ENCODE results near the gene IL36B.

Gene IL36B

DNA sequence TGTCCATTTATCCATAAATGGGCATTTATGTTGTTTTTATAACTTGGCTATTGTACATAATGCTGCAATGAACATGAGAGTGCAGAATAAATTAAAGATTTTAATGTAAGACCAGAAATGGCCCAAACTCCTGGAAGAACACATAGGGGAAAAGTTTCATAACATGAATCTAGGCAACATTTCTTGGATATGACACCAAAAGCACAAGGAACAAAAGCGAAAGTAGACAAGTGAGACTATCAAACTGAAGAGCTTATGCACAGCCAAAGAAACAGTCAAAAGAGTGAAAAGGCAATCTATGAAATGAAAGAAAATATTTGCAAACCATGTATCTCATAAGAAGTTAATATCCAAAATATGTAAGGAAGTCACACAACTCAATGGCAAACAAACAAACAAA is 41.6 kb downstream of the IL36B start:
- no peak for DNase-seq (ENCODE audit: low read depth in 2 of 2)

DNA sequence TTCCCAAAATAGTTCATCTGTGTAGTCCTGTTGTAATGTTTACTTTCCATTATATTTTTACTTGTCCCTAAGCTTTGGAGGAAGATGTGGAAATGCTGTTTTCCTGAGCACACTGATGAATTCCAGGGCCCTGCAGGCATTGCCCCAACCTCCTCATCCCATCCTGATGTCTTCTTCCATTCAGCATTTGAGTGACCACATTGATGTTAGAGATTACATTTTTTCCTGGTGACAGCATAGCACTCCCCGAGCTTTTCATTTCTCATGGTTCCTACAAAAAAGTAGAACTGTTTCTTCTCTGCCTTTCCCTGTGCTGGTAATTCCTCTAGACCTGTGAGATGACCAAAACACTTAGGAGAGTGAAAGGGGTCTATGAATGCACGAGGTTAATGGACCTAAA is 42.6 kb downstream of the IL36B start:
- DNase-seq (ENCODE audit: low read depth in 2 of 2) = no peak

DNA sequence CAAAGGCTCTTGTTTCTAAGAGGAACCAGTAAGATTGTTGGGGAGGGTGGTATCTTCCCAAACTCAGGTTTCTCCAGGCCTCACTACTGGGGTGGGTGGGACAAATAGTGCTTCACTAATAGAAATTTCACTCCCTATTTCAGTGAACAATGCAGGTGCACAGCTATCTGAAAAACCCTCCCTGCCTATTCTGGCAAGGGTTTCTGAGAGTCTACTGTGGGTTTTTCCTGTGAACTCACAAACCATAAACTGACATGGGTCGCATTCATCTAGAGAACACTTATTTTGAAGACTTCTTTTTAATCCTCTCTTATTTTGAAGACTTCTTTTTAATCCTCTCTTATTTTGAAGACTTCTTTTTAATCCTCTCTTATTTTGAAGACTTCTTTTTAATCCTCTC is 43.0 kb downstream of the IL36B start:
- DNase-seq (ENCODE audit: low read depth in 2 of 2) = no peak

DNA sequence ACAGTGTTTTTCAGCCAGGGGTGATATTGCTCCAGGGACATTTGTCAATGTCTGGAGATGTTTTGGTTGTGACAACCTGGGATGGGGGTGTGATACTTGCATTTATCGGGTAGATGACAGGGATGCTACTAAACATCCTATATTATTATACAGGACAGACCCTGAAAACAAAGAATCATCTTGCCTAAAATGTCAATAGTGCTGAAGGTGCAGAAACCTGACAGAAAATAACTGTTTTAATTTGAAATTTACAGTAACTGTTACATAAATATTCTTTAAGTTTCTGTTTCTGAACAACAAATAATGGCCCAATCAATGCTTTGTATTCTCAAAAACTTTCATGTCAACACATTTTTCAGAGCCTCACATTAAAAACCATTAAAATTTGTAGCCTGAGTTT is 45.4 kb downstream of the IL36B start:
- DNase-seq (ENCODE audit: low read depth in 2 of 2) = no peak

DNA sequence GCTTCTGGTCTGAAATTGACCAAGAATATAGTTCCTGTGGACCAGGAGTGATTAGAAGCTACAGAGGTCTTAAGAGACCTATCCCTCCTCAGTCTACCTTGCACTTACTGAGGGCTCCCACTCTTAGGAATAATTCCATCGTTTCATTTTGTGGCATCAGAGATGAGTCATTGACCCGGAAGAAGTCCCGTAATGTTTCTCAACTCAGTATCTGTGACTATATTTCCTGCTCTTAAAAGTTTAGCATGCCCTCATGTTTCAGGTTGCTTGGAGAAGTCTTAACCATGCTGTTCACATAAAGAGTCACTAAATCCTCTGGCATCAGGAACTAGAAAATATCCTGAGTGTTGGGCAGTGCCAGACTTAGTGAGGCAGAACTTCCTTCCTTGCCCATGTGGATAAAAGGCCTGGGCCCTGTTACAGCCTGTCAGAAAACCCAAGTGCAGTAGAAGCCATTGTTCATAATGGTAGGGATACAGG is 47.6 kb downstream of the IL36B start, which contains the start of gene IL36A:
TSS of gene IL36A (plus strand) at position 430 of the 480 bp plus-strand sequence. CDS start 413 bp downstream, outside the sequence.
- DNase-seq (ENCODE audit: low read depth in 2 of 2) = no peak

DNA sequence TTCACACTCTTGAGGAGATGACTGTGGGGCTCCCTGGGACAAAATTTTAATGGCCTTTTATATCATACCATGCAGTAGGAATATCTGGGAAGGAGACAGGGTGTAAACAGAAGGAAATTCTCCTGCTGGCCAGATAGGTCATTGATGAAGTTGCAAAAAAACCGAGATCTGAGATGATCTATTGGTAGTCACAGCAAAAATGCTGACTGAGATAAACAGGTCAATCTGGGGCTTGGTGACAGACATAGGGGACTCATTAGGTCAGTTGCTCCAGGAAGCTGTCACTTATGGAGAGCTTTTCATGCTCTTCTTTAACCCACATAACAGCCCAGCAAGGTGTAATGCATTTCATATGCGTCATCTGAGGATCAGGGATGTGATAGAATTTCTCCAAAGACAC is 50.0 kb downstream of the IL36B start:
- DNase-seq (ENCODE audit: low read depth in 2 of 2) = no peak

DNA sequence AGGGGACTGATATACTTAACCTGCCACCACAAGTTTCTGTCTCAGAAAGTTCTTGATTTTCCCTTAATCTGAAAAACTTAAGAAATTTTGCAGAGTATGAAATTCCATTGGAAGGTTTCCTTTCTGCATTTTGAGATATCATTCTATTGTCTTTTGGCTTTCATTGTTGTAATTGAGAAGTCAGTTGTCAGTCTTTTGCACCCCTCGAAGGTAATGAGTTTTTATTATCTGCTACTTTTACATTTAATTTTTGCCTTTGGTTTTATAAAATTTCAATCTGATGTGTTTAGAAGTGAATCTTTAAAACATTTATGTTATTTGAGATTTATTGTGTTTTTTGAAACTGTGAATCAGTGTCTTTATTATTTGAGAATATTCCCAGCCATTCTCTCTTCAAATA is 52.2 kb downstream of the IL36B start:
- DNase-seq (ENCODE audit: low read depth in 2 of 2) = no peak

DNA sequence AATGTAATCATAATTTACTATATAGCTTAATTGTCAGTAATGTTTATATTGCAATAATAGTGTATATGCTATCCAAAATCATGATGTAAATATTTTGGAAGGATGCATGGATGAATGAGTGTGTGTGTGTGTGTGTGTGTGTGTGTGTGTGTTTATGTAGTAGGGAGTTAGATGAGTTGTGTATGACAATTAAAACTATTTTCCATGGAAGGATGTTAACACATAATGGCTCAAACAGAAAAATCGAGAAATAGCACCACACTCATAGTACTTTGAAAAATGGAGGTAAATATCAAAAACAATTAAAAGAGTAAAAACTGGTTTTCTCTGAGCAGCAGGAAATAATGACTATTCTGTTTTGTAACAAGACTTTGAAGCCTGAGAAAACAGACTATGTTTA is 55.5 kb downstream of the IL36B start:
- no peak for DNase-seq (ENCODE audit: low read depth in 2 of 2)

DNA sequence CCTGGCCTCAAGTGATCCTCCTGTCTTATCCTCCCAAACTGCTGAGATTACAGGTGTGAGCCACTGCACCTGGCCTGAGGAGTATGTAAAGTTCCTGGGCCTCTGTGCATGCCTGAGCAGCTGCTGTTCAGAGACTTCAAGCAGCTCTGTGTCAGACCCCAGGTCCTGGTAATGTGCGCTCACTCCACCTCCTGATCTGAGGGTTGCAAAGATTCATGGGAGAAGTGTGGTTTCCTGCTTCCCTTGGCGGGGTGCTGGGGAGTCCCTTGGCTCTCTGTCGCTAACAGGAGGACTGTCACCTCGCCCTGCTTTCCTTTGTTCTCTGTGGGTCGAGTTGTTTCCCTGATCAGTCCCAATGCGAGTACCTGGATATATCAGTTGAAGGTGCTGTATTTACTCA is 56.0 kb downstream of the IL36B start:
- peak; percentile 21 to 39 for DNase-seq (ENCODE audit: low read depth in 2 of 2)

DNA sequence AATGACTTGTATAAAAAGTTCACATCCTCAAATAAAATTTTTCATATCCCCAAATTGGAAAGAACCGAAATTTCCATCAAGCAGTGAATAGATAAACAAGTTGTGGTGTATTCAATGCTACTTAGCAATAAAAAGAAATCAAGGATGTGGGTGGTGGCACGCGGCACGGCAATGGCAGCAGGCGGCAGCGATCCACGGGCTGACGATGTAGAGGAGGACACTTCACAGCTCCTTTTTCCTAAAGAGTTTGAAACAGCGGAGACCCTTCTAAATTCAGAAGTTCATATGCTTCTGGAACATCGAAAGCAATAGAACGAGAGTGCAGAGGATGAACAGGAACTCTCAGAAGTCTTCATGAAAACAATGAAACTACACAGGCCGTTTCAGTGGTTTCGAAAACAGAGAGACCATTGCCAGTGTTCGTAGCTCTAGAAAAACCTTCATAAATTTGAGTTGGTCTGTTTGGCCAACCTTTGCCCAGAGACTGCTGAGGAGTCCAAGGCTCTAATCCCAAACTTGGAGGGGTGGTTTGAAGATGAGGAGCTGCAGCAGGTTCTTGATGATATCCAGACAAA is 57.2 kb downstream of the IL36B start:
- DNase-seq (ENCODE audit: low read depth in 2 of 2) = no peak

DNA sequence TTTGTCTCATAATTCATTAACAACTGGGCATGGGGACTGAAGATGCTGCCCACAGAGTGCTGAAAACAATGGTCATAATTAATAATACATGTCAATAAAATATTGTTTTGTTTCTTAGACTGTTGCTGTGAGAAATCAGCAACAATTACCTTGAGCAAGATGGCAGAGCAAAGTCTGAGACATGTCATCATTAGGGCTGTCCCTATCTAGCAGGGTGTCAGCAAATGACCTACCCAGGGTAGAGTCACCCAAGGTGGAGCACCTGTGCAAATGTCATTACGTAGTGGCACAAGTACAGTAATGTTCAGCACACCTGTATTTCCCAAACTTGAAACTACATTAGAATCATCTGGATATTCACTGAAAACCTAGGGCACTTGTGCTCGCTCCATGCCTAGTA is 58.0 kb downstream of the IL36B start:
- DNase-seq (ENCODE audit: low read depth in 2 of 2) = no peak

DNA sequence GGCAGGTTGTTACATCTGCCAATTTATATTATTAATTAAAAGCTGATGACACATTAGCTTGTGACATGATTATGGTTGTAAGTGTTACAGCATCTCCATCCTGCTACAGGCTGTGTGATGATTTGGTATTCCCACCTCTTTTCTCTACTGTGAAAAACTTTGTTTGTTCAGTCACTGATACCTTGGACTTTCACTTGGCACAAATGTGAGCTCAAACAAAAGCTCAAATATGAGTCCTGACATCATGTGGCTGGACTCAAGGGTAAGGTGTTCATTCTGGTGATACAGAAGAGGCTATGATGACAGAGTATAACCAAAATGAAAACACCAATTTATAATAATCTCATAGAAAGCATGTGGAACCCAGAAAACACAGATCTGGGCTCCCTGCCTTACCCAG is 58.8 kb downstream of the IL36B start:
- DNase-seq (ENCODE audit: low read depth in 2 of 2) = no peak

DNA sequence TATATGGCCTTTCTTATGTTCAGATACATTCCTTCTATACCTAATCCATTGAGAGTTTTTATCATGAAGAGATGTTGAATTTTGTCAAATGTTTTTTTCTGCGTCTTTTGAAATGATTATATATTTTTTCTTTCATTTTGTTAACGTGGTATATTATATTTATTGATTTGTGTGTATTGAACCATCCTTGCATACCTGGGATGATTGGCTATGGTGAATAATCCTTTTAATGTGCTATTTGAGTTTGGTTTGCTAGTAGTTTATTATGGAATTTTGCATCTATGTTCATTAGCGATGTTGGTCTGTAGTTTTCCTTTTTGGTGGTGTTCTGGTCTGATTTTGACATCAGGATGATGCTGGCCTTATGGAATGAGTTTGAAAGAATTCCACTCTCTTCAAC is 63.1 kb downstream of the IL36B start:
- no peak for DNase-seq (ENCODE audit: low read depth in 2 of 2)

DNA sequence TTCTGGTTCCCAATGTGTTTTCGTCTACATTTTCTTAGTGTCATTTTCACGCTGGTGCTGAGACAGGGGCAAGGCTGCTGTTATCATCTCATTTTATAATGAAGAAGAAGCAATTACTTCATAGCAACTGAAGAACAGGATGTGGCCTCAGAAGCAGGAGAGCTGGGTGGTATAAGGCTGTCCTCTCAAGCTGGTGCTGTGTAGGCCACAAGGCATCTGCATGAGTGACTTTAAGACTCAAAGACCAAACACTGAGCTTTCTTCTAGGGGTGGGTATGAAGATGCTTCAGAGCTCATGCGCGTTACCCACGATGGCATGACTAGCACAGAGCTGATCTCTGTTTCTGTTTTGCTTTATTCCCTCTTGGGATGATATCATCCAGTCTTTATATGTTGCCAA is 67.6 kb downstream of the IL36B start:
- peak in 1 of 2 experiments; percentile 9 for DNase-seq (ENCODE audit: low read depth in 2 of 2)

DNA sequence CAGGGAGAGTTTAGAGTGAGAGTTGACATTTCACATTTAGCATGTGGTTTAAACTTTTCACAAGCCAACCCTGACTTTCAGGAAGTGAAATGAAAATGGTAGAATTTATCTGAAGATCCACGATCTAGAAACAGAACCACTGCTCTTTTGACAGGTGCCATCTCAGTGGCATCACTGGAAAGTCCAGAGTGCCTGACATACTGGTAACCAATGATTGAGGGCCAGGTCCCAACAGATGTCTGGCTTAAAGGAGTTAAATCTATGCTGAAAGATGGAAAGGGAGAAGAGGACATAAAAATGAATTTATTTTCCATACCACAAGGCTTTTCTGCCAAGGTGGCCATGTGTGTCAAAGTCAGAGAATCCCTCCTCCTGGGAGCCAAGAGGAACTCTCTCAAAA is 72.1 kb downstream of the IL36B start:
- DNase-seq (ENCODE audit: low read depth in 2 of 2) = no peak

DNA sequence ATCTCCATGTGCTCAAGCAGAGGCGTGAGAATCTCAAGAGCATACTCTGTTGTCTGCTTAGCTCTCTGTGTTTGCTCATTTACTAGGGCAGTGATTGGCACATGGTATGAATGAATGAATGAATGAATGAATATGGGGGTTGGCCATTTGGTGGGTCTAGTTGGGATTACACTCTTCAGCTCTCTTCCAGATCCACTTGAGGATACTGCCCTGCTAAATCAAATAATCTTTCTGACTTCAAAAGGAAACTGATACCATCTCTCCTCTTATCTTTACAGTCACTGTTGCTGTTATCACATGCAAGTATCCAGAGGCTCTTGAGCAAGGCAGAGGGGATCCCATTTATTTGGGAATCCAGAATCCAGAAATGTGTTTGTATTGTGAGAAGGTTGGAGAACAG is 72.9 kb downstream of the IL36B start:
- DNase-seq (ENCODE audit: low read depth in 2 of 2) = no peak

DNA sequence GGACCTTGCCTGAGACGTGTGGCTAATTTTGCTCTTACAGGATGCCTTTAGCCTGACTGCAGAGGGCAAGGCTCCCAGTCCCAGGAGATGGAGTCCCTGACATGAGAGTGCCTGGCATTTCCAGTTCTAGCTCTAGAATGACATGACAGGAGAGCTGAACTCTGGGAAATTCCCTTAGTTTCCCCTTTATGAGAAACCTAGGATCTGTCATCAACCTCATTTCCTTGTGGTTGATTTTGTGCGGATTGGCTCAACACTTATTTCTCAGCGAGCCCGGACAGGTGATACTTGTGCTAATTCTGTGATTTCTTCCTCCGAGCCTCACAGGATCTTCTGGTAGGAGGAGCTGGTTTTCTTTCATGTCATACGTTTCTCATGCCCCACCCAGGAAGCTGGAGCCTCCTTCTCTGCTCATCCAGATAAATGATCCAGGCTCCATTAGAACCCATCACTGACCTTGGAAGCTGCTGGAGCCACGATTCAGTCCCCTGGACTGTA is 75.1 kb downstream of the IL36B start, which contains the start of gene IL36G:
TSS of gene IL36G (plus strand) at position 448 of the 498 bp plus-strand sequence. CDS start 633 bp downstream, outside the sequence.
- no peak for DNase-seq (ENCODE audit: low read depth in 2 of 2)

All from stimulated activated CD4-positive, alpha-beta T cell treated with anti-CD3 and anti-CD28 coated beads, Interleukin-12 subunit alpha, Interleukin-12 subunit beta, amount 100 ng/mL, for 24 hours (primary cell).